Right lobe of liver (tissue), 4 donors: Measurements from ENCODE around the gene ICE1.

Experiments
- CTCF ChIP-seq, 4 donors: fragments of 200-600 bp in 3 of 4; fragments of 450-650 bp in 1 of 4; IDR thresholded peaks; one replicate each; pipeline versions ENCODE4 v1.5.1 to v1.8.0; 2016 to 2022; ENCODE audit warnings: antibody characterized with exemption in 4 of 4, mild to moderate bottlenecking in 2 of 4
- POLR2A ChIP-seq: fragments of 450-650 bp; IDR thresholded peaks from one replicate; pipeline ENCODE4 v1.6.1; 2017; ENCODE audit warnings: antibody characterized with exemption, mild to moderate bottlenecking
- donor health status: DM: no; HTN: no; CAD: no.
- donor health status: DM: no; HTN: no; CAD: no.
- donor health status: DM: no; HTN: yes; CAD: no.

GRCh38 chr5:5451863-5452262 is 29.4 kb downstream of the ICE1 start:
- TF ChIP-seq CTCF (IDR thresholded peaks at IDR 0.05) (no peak), POLR2A (no peak)
